Dermis blood vessel endothelial cell (primary cell): ENCODE data around the gene DMRT1. TPM values are rescaled to one million over a fixed set of nuclear protein-coding genes. Genes with fewer than 3 reads are reported as not detected.
"Not testable (repeated sequence)": the region's sequence is repeated elsewhere in the genome, so short reads cannot be mapped to it uniquely, and the experiment has no call there.

Source experiments
- DNase-seq: peaks from one replicate; pipeline ENCODE4 v3.0.0; 2010
- total RNA-seq: library from RNA; depleted of rRNA; stranded (reverse); fragments of >200 nt; gene quantifications from 2 replicates; pipeline ENCODE4 v1.2.3, GENCODE V29; 2014

DMRT1 gene
- total RNA-seq, 1 donor from 2014 or later: not detected

DNA sequence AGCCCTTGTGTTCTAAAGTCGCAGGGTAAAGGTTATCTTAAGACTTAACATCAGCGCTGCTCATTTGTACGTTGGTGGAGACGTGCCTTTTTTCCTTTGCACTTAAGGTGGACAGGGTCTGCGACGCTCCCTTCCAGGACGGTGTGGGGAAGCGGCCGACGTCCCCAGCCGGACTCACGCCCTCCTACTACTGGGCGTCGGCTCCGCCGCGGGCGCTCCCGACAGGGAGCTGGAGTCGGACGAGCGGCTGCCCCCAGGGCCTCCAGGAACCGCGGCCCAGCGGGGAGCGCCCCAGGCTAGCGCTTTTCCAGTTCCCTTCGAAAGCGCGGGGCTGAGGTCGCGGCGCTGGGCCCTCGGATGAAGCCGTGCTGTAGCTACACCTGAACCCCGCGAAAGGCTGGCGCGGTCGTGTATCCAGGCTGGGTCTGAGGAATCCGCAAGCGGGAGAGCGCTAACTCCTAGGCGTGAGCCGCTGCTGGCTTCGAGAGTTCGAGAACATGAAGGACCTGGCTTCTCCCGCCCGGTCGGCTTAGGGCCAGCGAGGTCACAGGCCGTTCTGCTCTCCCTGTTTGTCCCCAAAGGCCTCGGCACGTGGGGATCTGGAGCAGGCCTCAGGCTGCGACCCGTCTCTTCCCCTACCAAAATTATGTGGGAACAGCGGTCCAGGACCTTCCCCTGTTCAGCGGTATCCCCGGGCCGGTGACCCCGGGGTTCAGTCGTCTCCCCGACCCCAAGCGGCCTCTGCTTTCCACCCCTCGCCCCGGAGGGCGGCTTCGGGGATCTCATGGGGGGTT, 131.2 kb downstream of the DMRT1 start:
- DNase-seq: peak; percentile 10

- no peak for DNase-seq
Observed at GRCh38 chr9:973295-973834, 131.9 kb downstream of the DMRT1 start.

DNA sequence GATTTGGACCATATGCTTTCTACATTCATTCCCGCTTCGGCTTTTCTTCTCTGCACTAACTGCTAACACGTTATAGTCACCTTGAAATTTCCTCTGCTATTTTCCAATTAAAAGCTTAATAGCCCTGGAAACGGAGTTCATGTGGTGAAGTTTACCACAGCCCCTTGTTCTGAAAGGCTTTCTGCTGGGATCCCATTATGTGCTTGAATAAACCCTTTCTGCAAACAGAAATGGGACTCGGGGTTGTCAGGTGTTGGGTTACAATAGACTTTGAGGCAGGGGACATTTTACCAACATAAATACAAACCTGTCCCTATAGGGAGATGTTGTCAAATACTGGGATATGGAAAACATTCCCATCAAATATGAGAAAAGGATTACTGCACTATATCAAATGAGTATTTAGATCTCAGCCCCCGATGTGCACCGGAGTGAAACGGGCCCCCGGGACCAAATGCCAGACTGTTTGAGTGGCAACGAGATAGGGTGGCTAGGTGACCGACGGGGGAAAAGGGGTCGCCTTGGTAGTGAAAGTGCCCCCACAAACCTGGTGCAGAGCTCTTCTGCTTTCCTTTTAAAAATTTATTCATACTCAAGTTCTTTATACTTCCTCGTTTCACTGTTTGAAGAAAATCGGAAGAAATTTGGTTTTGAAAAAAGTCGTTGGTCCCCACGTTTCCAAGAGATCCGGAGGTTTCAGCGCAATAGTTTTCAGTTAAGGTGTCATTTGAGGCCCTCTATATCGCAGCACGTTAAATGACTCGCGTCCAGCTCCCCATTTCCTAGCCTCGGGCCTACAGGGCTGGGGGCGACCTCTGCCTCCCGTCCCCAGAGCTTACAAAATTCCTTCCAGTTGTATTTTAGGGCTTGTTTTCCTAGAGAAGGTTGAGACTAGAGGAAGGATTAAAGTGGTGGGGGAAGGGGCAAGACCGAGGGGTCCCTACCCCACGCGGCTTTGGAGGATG, 132.8 kb downstream of the DMRT1 start:
- DNase-seq: no peak

DNA sequence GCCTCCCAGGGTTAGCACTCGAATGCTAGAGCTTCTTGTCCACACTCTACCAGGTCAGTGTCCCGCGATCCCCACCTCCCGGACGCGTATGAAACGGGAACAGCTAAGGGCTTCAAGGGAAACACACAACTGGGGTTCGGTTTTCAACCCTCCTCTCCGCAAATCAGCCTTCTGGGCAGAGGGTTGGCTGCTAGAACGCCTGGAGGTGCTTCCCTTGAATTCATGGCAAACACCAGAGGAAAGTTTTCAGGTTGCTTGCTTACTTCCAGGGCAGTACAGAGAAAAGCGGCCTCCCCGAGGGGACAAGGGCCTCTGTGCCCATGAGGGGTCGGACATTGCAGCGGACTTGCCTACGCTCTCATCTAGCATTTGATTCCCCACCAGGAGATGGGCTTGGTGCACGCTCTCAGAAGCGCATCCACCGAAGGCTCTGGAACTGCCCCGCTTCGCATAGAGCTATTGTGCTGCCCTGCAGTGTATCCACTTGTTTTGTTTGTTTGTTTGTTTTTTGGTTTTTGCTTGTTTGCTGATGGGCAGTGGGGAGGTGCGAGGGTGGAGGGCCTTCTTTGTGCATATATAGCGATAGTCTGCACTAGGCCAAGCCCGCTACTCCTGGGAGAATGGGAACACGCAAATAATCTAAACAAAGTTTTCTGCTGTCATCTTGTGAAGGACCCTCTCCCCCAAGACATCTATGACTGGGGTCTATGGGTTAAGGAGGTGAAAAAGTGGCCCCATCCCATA, 133.7 kb downstream of the DMRT1 start:
- no peak for DNase-seq

GRCh38 chr9:975740-976257, 134.3 kb downstream of the DMRT1 start:
- DNase-seq: no peak

GRCh38 chr9:976258-976942, 134.9 kb downstream of the DMRT1 start, which contains the start of gene DMRT3:
Gene DMRT3 (plus strand): TSS chr9:976655. CDS start chr9:977002, 347 bp downstream.
- DNase-seq: no peak

GRCh38 chr9:976943-977837, 135.7 kb downstream of the DMRT1 start:
- no peak for DNase-seq

DNA sequence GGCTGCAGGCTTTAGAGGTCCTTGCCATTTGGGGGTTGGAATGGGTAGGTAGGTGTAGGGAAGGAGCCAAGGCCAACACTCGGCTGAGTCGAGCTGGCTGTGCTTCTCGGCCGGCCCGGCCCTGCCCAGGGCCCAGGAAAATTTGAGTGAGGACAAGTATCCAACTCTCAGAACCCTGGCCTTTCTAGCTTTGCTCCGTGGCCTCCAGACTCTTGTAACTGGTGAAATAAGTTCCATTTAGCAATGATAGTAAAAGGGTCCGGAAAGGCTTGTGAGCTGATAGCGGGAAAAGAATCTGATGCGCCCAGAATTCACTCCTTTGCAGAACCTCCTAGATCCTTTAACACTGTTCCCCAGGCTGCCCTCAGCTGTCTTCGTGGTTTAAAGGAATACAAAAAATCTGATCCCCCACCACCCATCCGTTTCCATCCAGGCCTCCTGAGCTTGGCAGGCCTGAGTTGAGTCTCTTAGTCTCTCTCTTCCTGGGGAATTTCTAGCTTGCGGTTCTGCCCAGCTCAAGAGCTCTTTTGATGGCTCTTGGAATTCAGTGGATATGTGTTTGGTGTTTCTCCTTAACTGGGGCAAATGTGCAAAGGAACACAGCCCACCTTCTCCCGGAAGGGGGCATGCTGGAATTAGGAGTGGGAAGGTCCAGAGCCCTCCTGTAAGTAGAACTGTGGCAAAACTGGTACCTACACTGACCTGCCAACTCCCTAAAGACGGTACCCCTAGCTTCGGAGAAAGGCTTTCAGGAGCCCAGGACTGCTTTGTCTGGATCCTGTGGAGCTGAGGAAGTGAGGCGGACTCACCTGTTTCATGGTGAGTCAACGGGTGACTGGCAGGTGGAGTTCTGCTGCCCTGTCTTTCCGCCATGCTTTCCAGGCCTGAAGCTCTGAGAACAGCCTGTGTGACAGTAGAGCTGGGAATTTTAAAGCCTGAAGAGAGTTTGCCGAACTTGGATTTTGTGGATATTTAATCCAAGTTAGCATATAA, 136.6 kb downstream of the DMRT1 start:
- no peak for DNase-seq

- DNase-seq: no peak
Observed at GRCh38 chr9:979983-980382, 138.5 kb downstream of the DMRT1 start.

DNA sequence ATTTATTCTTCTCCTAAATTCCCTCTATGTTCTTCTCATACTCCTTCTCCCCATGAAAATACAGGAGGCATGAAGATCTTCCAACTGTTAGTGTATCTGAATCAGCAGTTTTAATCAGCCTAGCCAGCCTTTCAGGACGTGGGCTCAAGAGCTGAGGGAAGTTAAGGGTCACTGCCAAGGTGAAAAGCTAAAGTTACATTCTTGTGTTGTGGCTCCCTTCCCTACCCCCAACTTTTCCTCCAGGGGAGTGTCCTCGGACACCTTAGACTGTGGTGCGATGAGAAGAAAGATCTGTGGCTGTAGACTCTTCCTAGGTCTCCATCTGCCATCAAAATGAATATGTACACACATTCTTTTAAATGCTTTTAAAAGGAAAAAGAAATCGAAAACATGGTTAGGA, 139.1 kb downstream of the DMRT1 start:
- DNase-seq: no peak

DNA sequence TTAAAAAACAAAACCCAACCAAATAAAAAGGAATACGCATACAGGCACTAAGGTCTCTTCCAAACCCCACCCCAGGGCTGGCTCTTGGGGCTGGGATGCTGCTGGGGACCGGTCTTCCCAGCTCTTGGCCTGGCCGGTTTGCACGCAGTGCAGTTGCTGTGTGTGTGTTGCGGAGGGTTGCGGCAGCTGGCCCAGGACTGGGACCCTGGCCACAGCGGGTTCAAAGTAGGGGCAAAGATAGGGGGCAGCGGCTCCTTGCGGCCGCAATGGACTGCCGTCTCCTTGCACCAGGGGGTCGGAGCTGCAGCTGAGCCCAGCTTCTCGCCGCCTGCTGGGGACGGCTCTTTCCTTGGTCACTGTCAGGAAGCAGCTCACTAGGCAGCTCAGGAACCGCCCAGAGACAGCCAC, 140.0 kb downstream of the DMRT1 start:
- no peak for DNase-seq

GRCh38 chr9:982394-983230, 141.1 kb downstream of the DMRT1 start:
- DNase-seq: no peak

DNA sequence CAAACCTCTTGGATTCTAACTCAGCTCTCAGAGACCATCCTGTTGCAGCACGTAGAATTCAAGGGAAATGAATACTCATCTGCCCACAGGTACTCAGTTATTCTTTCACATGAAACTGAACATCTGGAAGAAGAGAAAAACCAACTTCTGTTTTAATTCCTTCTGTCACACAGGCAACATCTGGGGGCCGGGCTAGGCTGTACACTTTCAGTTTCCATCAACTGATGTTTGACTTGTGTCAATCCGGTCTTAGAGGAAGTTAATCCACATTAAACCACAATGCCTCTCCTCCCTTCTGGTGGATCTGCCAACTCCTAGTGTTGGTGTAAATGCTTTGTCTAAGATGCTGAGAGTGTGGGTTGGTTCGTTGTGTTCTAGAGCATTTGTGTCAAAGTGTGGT, 152.5 kb downstream of the DMRT1 start:
- no peak for DNase-seq

- DNase-seq: no peak
Observed at GRCh38 chr9:995192-995591, 153.7 kb downstream of the DMRT1 start.

- DNase-seq: no peak
Observed at GRCh38 chr9:995781-996180, 154.3 kb downstream of the DMRT1 start.

DNA sequence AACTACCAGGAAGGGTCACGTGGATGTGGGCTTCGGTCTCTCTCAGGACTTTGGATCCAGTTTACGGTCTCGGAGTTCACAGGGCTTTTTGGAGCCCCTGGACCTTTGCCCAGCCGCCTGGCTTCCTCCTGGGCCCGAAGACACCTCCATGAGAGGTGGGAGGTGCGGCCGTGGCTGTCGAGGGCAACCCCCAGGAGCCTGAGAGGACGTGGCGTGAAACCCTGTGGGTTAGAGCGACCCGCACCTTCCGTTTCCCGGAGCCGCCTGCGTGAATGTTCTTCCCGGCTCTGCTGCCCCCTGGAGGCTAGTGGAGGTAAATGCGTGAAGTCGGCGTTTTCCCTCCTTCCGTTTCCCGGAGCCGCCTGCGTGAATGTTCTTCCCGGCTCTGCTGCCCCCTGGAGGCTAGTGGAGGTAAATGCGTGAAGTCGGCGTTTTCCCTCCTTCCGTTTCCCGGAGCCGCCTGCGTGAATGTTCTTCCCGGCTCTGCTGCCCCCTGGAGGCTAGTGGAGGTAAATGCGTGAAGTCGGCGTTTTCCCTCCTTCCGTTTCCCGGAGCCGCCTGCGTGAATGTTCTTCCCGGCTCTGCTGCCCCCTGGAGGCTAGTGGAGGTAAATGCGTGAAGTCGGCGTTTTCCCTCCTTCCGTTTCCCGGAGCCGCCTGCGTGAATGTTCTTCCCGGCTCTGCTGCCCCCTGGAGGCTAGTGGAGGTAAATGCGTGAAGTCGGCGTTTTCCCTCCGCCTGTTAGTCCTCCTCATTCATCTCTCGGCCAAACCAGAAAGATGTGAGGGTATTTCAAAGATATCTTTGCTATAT, 157.0 kb downstream of the DMRT1 start:
- DNase-seq: not testable (repeated sequence)

GRCh38 chr9:1001838-1002237, 160.3 kb downstream of the DMRT1 start:
- DNase-seq: no peak
